Stomach smooth muscle (tissue), 2 donors: ENCODE results near the gene RUVBL1.

Source experiments
- H3K27ac ChIP-seq: one replicate; pipeline ENCODE4 v1.7.0; 2013; ENCODE audit warnings: mild to moderate bottlenecking, low read length, inconsistent platforms
- H3K27me3 ChIP-seq, 2 donors: one replicate each; pipeline ENCODE4 v1.7.0; 2013; ENCODE audit warnings: low read length in 2 of 2; ENCODE audit not compliant: insufficient read depth in 2 of 2, control insufficient read depth in 1 of 2
- H3K36me3 ChIP-seq, 2 donors: one replicate each; pipeline ENCODE4 v1.7.0; 2013; ENCODE audit warnings: low read length in 2 of 2; ENCODE audit not compliant: control insufficient read depth in 2 of 2, insufficient read depth in 2 of 2
- H3K4me1 ChIP-seq: one replicate; pipeline ENCODE4 v1.7.0; 2013; ENCODE audit warnings: low read length; ENCODE audit not compliant: control insufficient read depth, insufficient read depth
- H3K4me3 ChIP-seq, 2 donors: one replicate each; pipeline ENCODE4 v1.7.0; 2013; ENCODE audit warnings: low read length in 2 of 2
- H3K9ac ChIP-seq, 2 donors: one replicate each; pipeline ENCODE4 v1.7.0; 2013; ENCODE audit warnings: low read length in 2 of 2, mild to moderate bottlenecking in 1 of 2
- H3K9me3 ChIP-seq, 2 donors: one replicate each; pipeline ENCODE4 v1.7.0; 2013; ENCODE audit warnings: low read length in 2 of 2; ENCODE audit not compliant: control insufficient read depth in 2 of 2
- donor health status: healthy.
- donor health status: Pancreatic carcinoma.

Gene RUVBL1

DNA sequence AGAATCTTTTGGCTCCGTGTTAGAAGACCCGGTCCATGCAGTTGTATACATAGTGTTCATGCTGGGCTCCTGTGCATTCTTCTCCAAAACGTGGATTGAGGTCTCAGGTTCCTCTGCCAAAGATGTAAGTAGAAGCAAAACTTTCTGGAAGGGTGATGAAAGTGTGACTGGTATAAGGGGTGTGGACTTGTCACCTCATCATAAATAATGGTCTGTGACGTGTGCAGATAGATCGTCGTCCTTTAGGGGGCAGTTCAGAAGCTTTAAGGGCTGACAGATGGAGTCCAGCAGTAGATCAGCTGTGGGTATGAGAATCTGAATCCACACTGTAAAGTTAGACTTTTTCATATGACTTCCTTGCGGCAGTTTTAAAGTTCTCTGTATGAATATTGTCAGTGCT, 56.1 kb downstream of the RUVBL1 start:
- no peak overlapping the region for H3K4me3 ChIP-seq
- no peak overlapping the region for H3K9ac ChIP-seq
- H3K4me1 ChIP-seq: no peaks in the 10 kb centered on the region
- H3K27ac ChIP-seq: no peak overlapping the region
- peaks cover 66 to 68% of the 10 kb centered on the region in 2 donors for H3K36me3 ChIP-seq
- H3K27me3 ChIP-seq: no peaks in the 10 kb centered on the region
- no peaks in the 10 kb centered on the region for H3K9me3 ChIP-seq

DNA sequence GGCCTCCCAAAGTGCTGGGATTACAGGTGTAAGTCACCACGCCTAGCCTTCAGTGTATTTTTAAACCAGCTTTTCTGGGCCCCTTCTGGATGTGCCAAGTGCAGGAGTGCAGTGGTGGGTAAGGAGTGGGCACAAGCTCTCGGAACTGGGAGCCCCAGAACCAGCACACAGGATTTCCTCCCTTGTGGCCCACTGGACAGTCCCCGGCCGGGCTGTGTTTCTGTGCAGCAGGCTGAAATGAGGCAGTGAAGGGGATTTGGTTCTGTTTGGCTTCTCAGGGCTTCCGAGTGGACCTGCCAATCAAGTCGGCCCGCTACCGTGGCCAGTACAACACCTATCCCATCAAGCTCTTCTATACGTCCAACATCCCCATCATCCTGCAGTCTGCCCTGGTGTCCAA, 56.9 kb downstream of the RUVBL1 start:
- no peaks in the 10 kb centered on the region for H3K4me1 ChIP-seq
- H3K9me3 ChIP-seq: no peaks in the 10 kb centered on the region
- H3K9ac ChIP-seq: no peak overlapping the region
- H3K27me3 ChIP-seq: no peaks in the 10 kb centered on the region
- H3K27ac ChIP-seq: no peak overlapping the region
- no peak overlapping the region for H3K4me3 ChIP-seq
- H3K36me3 ChIP-seq: peaks cover 74 to 76% of the 10 kb centered on the region in 2 donors

DNA sequence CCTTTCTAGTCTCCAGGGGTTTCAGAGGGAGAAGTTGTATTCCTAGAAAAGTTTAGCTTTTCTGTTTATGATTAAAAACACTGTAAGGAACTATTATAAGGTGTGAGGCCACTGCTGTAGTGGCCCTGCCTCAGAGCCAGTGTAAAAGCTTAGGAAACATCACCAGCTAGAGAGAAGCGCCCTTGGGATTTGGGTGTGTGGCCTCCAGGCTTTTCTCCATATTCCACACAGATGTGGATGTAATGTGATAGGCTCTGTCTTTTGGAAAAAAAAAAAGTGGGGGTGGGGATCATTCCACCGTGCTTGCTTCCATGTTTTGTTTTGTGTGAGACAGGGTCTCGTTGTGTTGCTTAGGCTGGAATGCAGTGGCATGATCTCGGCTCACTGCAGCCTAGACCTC, 57.5 kb downstream of the RUVBL1 start:
- Histone ChIP-seq H3K4me3 (no peak overlapping the region), H3K4me1 (no peaks in the 10 kb centered on the region), H3K9ac (no peak overlapping the region), H3K9me3 (no peaks in the 10 kb centered on the region), H3K36me3 (peaks cover 78 to 80% of the 10 kb centered on the region in 2 donors), H3K27ac (no peak overlapping the region), H3K27me3 (no peaks in the 10 kb centered on the region)

DNA sequence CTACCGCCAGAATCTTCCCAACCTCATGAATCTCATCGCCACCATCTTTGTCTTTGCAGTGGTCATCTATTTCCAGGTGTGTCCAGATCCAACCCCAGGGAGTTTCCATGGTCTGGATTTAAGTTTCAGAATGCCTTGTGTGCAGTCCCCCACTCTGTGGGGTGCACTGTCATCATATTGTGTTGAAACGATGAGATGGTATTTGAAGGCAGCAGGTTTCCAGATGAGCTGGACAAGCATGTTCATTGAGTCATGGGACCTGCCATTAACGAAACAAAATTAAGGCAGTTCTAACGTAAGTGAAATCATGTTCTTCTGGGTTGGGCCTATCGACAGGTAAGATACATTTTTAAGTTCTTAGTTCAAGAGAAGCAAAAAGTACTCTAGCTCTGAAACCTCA, 58.6 kb downstream of the RUVBL1 start:
- Histone ChIP-seq H3K9me3 (no peaks in the 10 kb centered on the region), H3K4me1 (no peaks in the 10 kb centered on the region), H3K9ac (no peak overlapping the region), H3K27ac (no peak overlapping the region), H3K27me3 (no peaks in the 10 kb centered on the region), H3K4me3 (no peak overlapping the region), H3K36me3 (peaks cover 77 to 81% of the 10 kb centered on the region in 2 donors)

DNA sequence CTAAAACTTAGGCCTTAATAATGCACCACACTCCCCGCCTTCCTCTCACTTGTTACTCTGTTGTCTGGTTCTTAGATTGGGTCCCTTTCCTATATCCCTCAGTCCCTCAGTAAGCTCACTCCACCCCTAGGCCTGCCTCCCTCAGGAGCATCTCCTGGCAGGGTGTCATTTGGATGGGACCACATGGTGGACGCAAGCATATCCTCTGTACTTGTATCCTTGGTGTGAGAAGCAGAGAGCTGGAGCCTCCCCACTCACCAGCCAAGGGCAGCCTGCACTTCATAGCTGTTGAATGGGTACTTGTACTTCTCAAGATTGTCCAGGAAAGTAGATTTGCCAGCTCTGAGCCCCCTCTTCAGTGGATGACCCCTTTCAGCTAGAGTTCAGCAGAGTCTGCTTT, 59.7 kb downstream of the RUVBL1 start:
- Histone ChIP-seq H3K9me3 (no peaks in the 10 kb centered on the region), H3K27ac (no peak overlapping the region)

DNA sequence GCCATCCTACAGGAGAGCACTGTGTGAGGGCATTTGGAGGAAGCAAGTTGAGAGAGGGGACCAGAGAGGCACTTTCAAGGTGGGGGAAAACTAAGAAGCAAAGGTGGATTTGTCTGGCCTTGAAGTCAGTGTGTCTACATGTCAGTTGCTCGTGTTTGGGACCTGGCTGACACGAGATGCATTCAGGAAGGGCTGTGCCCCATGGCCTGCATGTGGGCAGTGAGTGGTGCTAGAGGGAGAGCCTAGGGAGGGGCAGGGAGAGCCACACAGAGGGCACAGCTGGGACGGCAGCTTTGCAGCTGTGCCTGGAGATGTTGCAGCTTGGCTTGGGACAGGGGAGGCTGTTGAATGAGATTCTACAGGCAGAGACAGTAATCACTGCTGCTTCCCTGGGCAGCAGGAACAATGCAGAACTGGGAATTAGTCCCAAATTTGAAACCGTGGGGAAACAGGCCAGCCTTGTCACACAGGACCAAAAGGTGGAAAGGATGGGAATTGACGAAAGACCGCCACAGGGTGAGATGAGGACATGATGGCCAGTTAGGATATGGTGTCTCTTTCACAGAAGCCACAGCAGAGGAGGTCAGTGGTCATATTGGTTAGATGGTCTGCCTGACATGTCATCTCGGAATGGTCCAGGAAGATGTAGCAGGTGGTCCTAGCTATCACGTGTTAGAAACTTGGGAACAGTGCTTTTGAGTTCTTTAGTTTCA, 61.4 kb downstream of the RUVBL1 start:
- no peak overlapping the region for H3K27ac ChIP-seq
- H3K9me3 ChIP-seq: no peaks in the 10 kb centered on the region
- H3K4me1 ChIP-seq: no peaks in the 10 kb centered on the region
- H3K36me3 ChIP-seq: peaks cover 64 to 75% of the 10 kb centered on the region in 2 donors
- no peak overlapping the region for H3K4me3 ChIP-seq
- no peaks in the 10 kb centered on the region for H3K27me3 ChIP-seq
- H3K9ac ChIP-seq: no peak overlapping the region

More for the DNA sequence above, 59.7 kb downstream of the RUVBL1 start:
- H3K4me1 ChIP-seq: no peaks in the 10 kb centered on the region
- no peak overlapping the region for H3K9ac ChIP-seq
- H3K36me3 ChIP-seq: peaks cover 75 to 84% of the 10 kb centered on the region in 2 donors
- no peak overlapping the region for H3K4me3 ChIP-seq
- H3K27me3 ChIP-seq: no peaks in the 10 kb centered on the region

DNA sequence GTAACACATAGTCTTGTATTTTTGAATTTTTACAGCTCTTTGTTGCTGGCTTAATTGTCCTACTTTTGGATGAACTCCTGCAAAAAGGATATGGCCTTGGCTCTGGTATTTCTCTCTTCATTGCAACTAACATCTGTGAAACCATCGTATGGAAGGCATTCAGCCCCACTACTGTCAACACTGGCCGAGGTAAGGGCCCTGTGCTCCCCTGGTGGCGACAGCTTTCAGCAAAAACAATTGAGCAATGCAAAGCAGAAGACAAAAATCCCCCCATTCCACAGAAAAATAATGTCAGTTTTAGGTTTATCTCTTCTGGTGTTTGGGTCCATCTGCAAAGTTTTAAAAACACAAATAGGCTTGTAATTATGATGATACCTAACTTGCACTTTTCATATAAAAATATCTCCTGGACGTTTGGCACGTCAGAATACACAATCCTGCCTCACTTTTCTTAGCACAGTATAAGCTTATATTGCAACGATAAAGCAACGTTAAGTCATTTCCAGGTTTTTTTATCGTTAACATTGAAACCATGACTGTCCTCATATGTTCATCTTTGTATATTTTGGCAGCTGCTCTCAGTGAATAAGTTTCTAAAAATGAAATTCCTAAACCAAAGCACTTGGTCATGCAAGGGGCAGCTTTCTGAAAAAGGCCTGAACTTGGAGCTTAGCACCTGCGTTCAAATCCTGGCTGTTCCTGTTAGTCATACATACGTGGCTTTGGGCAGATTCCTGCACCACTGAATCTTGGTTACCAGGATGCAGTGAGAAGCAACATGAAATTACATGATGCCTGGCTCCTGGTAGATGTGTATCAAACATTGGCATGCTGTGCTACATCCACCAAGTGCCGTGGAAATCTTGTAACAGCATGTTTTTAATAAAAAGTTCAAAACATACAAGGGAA, 62.9 kb downstream of the RUVBL1 start:
- H3K4me3 ChIP-seq: no peak overlapping the region
- no peak overlapping the region for H3K9ac ChIP-seq
- H3K27ac ChIP-seq: no peak overlapping the region
- no peaks in the 10 kb centered on the region for H3K27me3 ChIP-seq
- no peaks in the 10 kb centered on the region for H3K4me1 ChIP-seq
- H3K36me3 ChIP-seq: peaks cover 63 to 65% of the 10 kb centered on the region in 2 donors
- no peaks in the 10 kb centered on the region for H3K9me3 ChIP-seq

DNA sequence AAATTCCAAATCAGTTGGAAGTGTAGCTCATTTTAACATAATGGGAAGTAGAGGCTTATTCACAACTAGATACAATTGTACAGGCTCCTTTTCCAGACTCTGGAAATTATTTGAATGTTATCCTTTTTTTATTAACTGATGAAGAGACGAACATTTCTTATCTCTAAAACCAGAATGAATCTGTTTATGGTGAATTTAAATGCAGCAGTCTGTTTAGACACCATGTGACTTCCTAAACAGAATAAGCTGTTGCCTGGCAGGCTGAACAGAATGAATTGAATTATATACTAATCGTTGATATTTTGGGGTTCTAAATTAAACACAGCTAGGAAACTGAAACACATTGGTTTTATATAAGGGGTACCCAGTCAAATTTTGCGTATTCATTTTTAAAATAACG, 67.4 kb downstream of the RUVBL1 start:
- H3K4me3 ChIP-seq: no peak overlapping the region
- no peaks in the 10 kb centered on the region for H3K27me3 ChIP-seq
- no peak overlapping the region for H3K9ac ChIP-seq
- peaks cover 23% of the 10 kb centered on the region for H3K4me1 ChIP-seq
- H3K9me3 ChIP-seq: no peaks in the 10 kb centered on the region
- H3K27ac ChIP-seq: no peak overlapping the region
- H3K36me3 ChIP-seq: peaks cover 36 to 37% of the 10 kb centered on the region in 2 donors

DNA sequence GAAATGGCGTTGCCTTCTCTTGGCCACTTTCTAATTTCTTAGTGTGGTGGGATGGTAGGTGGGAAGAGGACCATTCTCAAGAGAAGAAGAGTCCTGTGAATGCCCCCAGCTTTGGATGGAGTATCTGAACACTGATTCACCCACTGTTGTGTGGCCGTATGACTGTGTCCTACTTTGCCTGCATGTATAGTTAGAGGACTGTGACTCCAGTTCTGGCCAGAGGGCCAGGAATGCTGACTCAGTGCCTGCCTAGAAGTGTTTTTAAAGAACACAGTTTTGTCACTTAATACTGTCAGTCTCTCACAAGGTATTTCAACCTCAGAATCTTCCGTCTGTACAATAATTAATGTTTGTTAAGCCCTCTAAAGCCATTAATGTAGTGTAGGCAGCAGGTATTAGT, 69.2 kb downstream of the RUVBL1 start:
- Histone ChIP-seq H3K4me3 (peak overlapping the region; percentile 93 to 99), H3K27ac (no peak overlapping the region), H3K4me1 (peaks cover 24% of the 10 kb centered on the region), H3K9ac (peak overlapping the region in 1 of 2 donors; percentile 97), H3K36me3 (peaks cover 18% of the 10 kb centered on the region in 2 donors), H3K27me3 (no peaks in the 10 kb centered on the region), H3K9me3 (no peaks in the 10 kb centered on the region)

DNA sequence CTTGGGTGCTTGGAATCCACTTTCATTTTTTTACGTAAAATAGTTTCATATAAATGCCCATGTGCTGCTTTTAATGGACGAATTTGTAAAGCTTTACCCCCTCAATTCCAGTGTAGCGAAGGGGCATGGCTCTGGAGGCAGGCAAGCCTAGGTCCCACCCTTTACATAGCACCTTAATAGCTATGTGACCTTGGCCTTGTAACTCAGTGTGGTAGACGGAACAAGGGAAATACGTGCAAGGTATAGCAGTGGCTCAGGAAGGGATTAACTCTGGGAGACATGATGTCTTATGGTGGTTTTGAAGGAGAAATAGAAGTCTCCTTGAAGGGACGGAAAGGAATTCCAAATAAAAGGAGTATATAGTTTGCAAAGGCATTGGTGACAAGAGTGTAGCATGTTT, 70.0 kb downstream of the RUVBL1 start:
- Histone ChIP-seq H3K27me3 (no peaks in the 10 kb centered on the region), H3K9ac (peak overlapping the region; percentile 97), H3K4me1 (peaks cover 24% of the 10 kb centered on the region), H3K9me3 (no peaks in the 10 kb centered on the region), H3K4me3 (peak overlapping the region; percentile 93 to 99), H3K36me3 (peaks cover 14 to 17% of the 10 kb centered on the region in 2 donors), H3K27ac (no peak overlapping the region)
